ENCODE results near the gene RMND1.
"Not testable (repeated sequence)": the region's sequence is repeated elsewhere in the genome, so short reads cannot be mapped to it uniquely, and the experiment has no call there.

The RMND1 gene

DNA sequence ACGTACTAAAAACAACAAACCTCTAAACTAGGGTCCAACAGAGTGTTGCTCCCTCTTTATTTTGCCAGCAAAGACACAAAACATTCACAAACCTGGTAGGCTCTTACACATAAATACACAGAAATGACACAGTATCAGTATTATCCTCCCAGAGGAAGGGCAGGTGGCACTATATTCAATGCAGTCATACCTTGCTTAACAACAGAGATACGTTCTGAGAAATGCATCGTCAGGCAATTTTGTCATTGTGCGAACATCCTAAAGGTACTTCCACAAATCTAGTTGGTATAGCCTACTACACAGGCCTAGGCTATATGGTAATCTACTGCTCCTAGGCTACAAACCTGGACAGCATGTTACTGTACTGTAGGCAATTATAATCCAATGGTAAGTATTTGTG is 70.2 kb downstream of the RMND1 start:
- no peak for DNase-seq

DNA sequence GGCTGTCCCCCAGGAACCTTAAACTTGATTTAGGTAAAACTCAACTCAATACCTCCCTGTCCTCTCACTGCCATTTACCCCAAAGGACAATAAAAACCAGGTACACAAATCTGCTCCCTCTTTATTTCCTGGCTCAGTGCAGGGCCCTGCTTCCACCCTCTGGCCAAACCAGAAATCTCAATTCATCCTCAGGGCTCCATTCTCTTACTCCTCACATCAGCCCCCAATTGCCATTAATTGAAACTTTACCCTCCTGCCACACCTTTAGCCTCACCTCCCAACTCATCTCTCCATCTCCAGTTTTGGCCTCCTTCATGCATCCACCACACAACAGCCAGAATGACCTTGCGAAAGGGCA is 71.1 kb downstream of the RMND1 start:
- peak; percentile 20 for DNase-seq

DNA sequence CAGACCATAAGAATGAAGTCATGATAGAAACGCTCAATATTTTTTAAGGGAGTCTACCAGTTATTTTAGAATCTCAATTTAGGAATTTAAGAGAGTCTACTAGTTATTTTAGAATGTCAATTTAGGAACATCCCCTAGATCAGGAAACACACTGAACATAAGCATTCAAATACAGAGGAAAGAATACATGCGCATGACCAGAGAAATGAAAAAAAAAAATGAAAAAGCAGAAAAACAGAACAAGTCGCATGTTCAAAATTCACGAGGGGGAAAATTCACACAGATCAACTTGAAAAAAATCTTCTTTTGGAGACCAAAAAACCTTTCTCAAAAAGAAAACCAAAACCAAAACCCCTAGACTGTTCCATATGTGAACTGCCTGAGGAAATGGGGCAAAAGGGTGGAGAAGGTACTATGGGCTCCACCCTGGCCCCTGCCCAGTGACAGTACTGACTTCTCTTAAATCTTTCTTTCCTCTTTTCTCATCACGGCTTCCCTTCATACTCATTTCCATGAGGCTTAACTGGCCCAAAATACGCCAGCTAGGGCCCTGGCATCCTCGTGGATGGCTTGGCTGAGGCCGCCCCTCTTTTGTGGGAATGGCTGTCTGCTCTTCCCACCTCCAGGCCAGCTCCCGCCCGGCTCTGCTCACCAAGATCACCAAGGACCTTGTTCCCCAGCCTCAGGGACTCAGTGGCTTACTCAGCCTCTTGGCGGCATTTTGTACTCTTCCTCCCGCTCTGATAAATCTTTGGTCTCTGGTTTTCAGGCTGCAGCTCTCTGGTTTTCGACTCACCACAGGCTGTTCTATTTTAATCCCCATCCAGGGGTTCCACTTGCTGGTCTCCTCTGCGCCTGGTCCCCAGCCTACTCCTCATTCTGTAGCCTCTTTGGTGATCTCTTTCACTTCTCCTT is 71.7 kb downstream of the RMND1 start:
- peak; percentile 66 for DNase-seq

DNA sequence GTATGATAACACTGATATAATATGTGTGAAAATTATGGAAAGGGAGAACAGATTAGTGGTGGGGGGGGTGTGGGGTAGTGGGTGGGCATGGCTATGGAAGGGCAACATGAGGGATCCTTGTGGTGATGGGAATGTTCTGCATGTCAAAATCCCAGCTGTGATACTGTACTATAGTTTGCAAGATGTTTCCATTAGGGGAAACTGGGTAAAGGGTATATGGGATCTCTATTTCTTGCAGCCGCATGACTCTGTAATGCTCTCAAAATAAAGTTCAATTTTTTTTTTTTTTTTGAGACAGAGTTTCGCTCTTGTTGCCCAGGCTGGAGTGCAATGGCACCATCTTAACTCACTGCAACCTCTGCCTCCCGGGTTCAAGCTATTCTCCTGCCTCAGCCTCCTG is 74.8 kb downstream of the RMND1 start:
- DNase-seq = no peak

DNA sequence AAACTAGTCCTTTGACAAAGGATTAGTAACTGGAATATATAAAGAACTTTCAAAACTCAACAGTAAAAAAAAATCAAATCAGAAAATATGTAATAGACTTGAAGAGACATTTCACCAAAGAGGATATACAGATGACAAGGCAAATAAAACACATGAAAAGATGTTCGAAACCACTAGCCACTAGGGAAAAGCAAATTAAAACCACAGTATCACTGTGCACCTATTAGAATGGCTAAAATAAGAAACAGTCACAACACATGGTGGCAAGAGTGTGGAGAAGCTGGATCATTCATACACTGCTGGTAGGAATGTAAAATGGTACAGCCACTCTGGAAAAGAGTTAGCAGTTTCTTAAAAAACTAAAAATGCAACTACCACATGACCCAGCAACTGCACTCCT is 75.5 kb downstream of the RMND1 start:
- peak; percentile 46 for DNase-seq

DNA sequence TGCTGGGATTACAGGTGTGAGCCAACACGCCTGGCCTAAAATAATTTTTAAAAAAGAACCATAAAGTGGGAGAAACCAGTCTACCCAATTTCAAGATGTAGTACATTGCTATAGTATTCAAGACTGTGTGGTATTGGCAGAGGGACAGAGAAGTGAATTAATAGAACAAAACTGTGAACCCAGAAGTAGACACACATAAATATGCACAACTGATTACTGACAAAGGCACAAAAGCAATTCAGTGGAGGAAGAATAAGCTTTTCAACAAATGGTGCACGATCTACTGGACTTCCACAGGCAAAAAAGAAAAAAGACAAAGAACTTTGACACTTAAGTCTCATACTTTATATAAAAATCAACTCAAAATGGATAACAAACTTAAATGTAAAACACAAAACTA is 76.1 kb downstream of the RMND1 start:
- no peak for DNase-seq

DNA sequence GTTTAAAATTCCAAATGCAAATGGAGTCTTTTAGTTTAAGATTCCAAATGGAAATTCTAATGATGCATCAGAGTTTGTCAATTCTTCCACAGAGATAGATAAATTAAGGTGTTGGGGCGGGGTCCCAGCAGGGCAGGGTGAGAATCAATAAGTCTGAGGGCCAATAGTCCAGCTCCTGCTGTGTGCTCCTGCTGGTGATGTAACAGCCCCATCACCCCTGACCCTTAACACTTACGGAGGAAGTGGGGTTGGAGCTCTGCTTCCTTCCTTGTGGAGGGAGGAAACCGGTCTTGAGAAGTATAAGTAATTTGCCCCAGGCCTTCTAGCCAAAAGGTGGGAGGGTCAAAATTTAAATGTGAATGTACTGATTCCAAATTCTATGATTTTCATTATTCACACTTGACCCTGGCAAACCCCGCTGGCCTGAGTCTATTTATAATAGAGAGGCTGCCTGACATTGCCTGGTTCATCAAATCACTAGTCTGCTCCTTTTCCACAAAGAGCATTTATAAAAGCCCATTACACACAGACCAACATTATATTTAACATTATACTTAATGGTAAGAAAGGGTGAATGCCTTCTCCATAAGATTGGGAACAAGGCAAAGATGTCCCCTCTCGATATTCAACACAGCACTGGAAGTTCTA is 77.8 kb downstream of the RMND1 start:
- peak; percentile 53 for DNase-seq

DNA sequence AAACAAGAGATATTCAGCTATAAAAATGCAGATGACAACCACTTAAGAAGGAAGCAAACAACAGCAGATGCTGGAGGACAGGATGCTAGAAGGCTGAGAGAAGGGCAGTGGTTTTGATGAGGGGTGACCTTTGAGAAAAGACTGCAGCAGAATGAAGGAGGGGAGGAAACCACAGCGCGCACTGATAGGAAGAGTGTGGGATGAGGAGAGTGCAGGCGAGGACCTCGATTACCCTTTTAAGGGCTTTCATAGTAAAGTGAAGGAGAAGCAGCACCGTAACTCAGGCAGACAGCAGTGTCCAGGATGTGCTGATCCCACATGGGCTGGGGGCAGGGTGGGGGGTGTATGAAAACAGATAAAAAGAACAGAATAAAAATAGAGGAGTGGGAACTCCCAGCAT is 79.8 kb downstream of the RMND1 start:
- DNase-seq = no peak

DNA sequence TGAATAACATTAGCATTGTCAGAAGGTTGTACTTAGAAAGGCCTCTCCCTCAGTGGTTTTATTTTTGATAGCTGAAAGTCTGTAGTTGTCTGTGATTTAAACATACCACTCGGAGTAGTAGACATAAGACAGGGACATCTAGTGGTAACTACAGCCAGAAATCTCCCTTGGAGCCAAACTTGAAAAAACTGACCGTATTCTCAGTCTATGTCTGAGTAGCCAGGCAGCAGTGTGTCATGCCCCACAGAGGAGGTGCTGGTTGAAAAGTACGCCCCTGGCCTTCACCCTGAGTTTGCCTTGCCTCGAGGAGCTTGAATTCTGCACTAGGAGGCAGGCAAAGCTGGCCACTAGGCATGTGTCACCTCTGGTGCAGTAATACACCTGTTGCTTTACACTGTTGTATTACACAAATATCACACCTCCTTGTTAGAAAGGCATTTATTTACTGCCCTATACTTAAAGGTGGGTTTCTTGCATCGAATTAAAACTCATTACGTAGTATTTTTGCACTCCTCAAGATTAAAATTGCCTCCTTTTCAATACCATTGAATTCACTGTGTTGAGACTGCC is 81.3 kb downstream of the RMND1 start:
- no peak for DNase-seq

DNA sequence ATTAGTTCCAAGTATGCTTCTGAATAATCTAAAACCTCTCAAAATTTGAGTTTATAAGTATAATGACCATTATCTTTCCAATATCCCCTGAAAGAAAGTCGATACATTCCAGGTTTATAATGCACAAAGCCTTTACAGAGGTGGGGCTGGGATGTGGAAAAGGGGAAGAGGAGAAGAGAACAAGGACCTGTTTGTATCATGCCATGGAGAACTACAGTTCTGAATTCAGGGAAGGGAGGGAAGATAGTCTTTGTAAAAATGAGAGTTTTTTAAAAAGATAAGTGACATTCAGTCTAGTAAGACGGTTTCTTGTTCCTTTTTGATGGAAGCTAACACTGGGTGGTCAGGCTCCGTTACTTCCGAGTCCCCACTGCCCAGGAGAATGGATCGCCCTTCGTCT is 86.7 kb downstream of the RMND1 start:
- DNase-seq = no peak

DNA sequence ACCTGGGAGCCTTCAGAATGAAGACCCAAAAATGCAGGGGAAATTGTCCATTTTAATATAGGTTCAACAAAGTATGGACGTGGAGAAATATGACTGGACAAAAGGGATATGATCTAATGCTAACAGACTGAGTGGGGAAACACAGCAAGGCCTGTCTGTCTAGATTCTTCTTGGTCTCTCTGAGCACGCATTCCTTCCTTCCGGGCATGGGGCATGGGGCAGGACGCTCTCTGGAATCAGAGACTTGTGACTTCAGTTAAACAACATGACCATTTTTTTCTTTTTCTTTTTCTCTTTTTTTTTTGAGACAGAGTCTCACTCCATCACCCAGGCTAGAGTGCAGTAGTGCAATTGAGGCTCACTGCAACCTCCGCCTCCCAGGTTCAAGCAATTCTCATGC is 92.4 kb downstream of the RMND1 start:
- no peak for DNase-seq

DNA sequence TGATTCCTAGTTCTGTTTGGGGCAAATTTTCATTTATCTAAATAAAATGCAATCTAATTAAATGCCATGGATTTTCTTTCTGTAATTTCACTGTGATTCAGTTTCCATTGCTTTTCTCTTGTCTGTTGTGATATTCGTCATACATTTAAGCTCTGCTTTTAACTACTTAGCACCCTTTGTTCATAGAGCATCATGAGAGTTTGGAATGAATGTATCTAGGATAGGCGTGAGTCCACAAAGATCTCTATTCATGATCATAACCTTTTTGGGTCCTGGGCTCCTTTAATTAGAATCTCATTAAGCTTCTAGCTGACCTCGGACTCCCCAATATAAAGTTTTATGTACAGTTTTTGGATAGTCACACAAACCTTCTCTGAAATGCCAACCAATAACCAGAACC is 93.5 kb downstream of the RMND1 start:
- no peak for DNase-seq

DNA sequence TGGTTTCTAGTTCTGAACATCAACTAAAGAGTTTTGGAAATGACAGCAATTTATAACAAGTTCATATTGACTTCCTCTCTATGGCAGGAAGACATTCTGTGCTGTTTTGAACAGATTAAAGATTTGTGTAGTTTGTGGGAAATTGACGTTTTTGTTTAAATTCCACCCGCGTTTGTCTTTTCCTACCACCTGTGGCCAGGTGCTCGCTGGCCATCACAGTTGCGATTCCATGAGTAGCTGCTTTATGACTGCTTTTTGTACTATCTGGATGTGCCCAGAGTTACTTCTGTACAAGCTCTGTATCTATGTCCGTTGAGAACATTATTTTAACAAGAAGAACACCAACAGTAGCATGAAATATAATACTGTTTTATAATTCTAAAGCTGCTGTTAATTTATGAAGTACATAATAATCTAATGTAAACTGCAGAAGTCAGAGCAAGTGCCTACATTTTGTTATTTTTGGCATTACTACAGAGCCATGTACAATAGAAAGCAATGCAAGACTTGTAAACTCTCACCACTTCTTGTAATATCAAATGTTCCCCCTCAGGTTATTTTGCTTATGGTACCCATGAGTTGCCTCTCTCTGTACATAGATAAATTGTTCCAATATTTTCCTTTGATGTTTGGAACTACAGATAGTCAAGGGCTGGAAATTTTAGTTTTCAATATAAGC is 94.0 kb downstream of the RMND1 start:
- no peak for DNase-seq

DNA sequence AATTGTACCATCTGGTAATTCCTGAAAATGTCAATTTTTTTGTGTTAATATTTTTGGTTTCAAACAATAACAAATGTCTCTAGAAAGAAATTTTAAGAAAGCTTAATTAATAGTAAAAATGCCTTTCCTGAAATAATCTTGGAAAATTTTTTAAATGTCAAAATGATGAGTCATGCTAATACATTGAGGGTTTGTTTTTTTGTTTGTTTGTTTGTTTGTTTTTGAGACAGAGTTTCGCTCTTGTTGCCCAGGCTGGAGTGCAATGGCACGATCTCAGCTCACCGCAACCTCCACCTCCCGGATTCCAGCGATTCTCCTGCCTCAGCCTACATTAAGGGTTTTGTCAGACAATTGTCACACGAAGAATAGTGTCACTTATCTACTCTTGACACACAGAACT is 94.9 kb downstream of the RMND1 start:
- not testable (repeated sequence) for DNase-seq

All from CD4-positive, alpha-beta T cell treated with Interleukin-17A for 1 hour (primary cell).